Measurements from ENCODE around the gene KCNT1.

GRCh38 chr9:135765416-135765815 is 63.4 kb downstream of the KCNT1 start:
- TF ChIP-seq EZH2phosphoT487 (IDR thresholded peaks at IDR 0.05; ENCODE audit: low read depth, severe bottlenecking, unreplicated experiment) (no peak), CTCF (IDR thresholded peaks at IDR 0.05; ENCODE audit: poor library complexity) (no peak)

Data from hepatocyte (in vitro differentiated cells).